H9 (cell line): Measurements from ENCODE around the gene LDLRAD4. TPM values are rescaled to one million over a fixed set of nuclear protein-coding genes. Genes with fewer than 3 reads are reported as not detected.

Experiments
- DNase-seq: peaks from one replicate; pipeline ENCODE4 v3.0.0-alpha.2; 2017
- H2AFZ ChIP-seq: one replicate; pipeline ENCODE4 v1.6.1; 2013; ENCODE audit warnings: mild to moderate bottlenecking, low read length, control low read depth, moderate library complexity
- H2AK5ac ChIP-seq: 2 replicates; pipeline ENCODE4 v1.6.1; 2013; ENCODE audit warnings: low read length, control low read depth, mixed read lengths; ENCODE audit not compliant: insufficient read length
- H2BK120ac ChIP-seq: one replicate; pipeline ENCODE4 v1.6.1; 2013; ENCODE audit warnings: low read depth, mild to moderate bottlenecking, low read length, control low read depth, inconsistent platforms; ENCODE audit not compliant: poor library complexity, severe bottlenecking
- H2BK12ac ChIP-seq: 2 replicates; pipeline ENCODE4 v1.6.1; 2013; ENCODE audit warnings: low read length, control low read depth, mixed read lengths, low read depth; ENCODE audit not compliant: insufficient read length
- H2BK15ac ChIP-seq: 2 replicates; pipeline ENCODE4 v1.6.1; 2013; ENCODE audit warnings: low read depth, low read length, control low read depth
- H2BK20ac ChIP-seq: one replicate; pipeline ENCODE4 v1.6.1; 2013; ENCODE audit warnings: low read depth, mild to moderate bottlenecking, low read length, control low read depth, inconsistent platforms; ENCODE audit not compliant: poor library complexity, severe bottlenecking
- H2BK5ac ChIP-seq: 2 replicates; pipeline ENCODE4 v1.6.1; 2013; ENCODE audit warnings: low read length, control low read depth, mixed read lengths; ENCODE audit not compliant: insufficient read length
- H3K14ac ChIP-seq: 2 replicates; pipeline ENCODE4 v1.6.1; 2013; ENCODE audit warnings: low read length, control low read depth; ENCODE audit not compliant: insufficient read depth
- H3K18ac ChIP-seq: 2 replicates; pipeline ENCODE4 v1.6.1; 2013; ENCODE audit warnings: low read depth, mild to moderate bottlenecking, mixed read lengths, low read length, control low read depth; ENCODE audit not compliant: insufficient read length
- H3K23ac ChIP-seq: 2 replicates; pipeline ENCODE4 v1.6.1; 2013; ENCODE audit warnings: low read length, control low read depth, mixed read lengths, low read depth; ENCODE audit not compliant: insufficient read length
- H3K23me2 ChIP-seq: 2 replicates; pipeline ENCODE4 v1.6.1; 2013; ENCODE audit warnings: low read depth, mild to moderate bottlenecking, mixed read lengths, low read length, control low read depth; ENCODE audit not compliant: insufficient read length, poor library complexity, severe bottlenecking
- H3K27ac ChIP-seq: 2 replicates; pipeline ENCODE4 v1.5.1; 2013; ENCODE audit warnings: low read length, control low read depth, mixed read lengths, low read depth; ENCODE audit not compliant: insufficient read length
- H3K27me3 ChIP-seq: 2 replicates; pipeline ENCODE4 v1.6.1; 2013; ENCODE audit warnings: low read length, control low read depth, inconsistent platforms; ENCODE audit not compliant: insufficient read depth
- H3K4ac ChIP-seq: 2 replicates; pipeline ENCODE4 v1.6.1; 2013; ENCODE audit warnings: low read depth, mild to moderate bottlenecking, control low read depth, inconsistent platforms, low read length, moderate library complexity
- H3K4me1 ChIP-seq: 2 replicates; pipeline ENCODE4 v1.6.1; 2013; ENCODE audit warnings: low read length, control low read depth, inconsistent platforms; ENCODE audit not compliant: insufficient read depth
- H3K4me2 ChIP-seq: 2 replicates; pipeline ENCODE4 v1.6.1; 2013; ENCODE audit warnings: low read length, control low read depth, mixed read lengths; ENCODE audit not compliant: insufficient read length, insufficient read depth
- H3K56ac ChIP-seq: 2 replicates; pipeline ENCODE4 v1.6.1; 2013; ENCODE audit warnings: low read depth, mild to moderate bottlenecking, mixed read lengths, low read length, control low read depth; ENCODE audit not compliant: insufficient read length
- H3K79me1 ChIP-seq: 2 replicates; pipeline ENCODE4 v1.6.1; 2013; ENCODE audit warnings: low read depth, mild to moderate bottlenecking, moderate library complexity, low read length, control low read depth, inconsistent platforms; ENCODE audit not compliant: insufficient read depth, poor library complexity, severe bottlenecking
- H3K79me2 ChIP-seq: 2 replicates; pipeline ENCODE4 v1.6.1; 2013; ENCODE audit warnings: low read length, control low read depth, inconsistent platforms; ENCODE audit not compliant: insufficient read depth
- H3K9ac ChIP-seq: 2 replicates; pipeline ENCODE4 v1.6.1; 2013; ENCODE audit warnings: low read length, control low read depth, mixed read lengths; ENCODE audit not compliant: insufficient read length; ENCODE audit errors: extremely low read depth
- H3K9me3 ChIP-seq: one replicate; pipeline ENCODE4 v1.6.1; 2013; ENCODE audit warnings: low read depth, low read length, inconsistent platforms; ENCODE audit not compliant: control insufficient read depth
- H3T11ph ChIP-seq: one replicate; pipeline ENCODE4 v1.6.1; 2013; ENCODE audit warnings: mild to moderate bottlenecking, low read length, control low read depth, inconsistent platforms
- H4K20me1 ChIP-seq: one replicate; pipeline ENCODE4 v1.6.1; 2013; ENCODE audit not compliant: control insufficient read depth, insufficient read length, insufficient read depth
- H4K5ac ChIP-seq: 2 replicates; pipeline ENCODE4 v1.6.1; 2013; ENCODE audit warnings: low read depth, mild to moderate bottlenecking, mixed read lengths, low read length, control low read depth; ENCODE audit not compliant: insufficient read length
- H4K8ac ChIP-seq: replicated peaks from 2 replicates; pipeline ENCODE4 v1.6.1; 2013; ENCODE audit warnings: low read length, control low read depth, mixed read lengths, low read depth; ENCODE audit not compliant: insufficient read length
- H4K91ac ChIP-seq: 2 replicates; pipeline ENCODE4 v1.6.1; 2013; ENCODE audit warnings: low read depth, mild to moderate bottlenecking, moderate library complexity, mixed read lengths, low read length, control low read depth; ENCODE audit not compliant: insufficient read length
- H3K27ac Mint-ChIP-seq, 3 experiments: 2 replicates in 2 of 3; 3 replicates in 1 of 3; pipeline ENCODE4 v1.8.0; 2020 to 2021; ENCODE audit warnings: mixed read lengths in 3 of 3, mild to moderate bottlenecking in 1 of 3, moderate library complexity in 1 of 3
- H3K27me3 Mint-ChIP-seq: 2 replicates; pipeline ENCODE4 v1.8.0; 2021; ENCODE audit warnings: low read depth, mild to moderate bottlenecking, moderate library complexity, mixed read lengths
- H3K36me3 Mint-ChIP-seq, 3 experiments: 2 replicates in 2 of 3; 3 replicates in 1 of 3; pipeline ENCODE4 v1.8.0; 2020 to 2021; ENCODE audit warnings: low read depth in 3 of 3, mixed read lengths in 3 of 3; ENCODE audit not compliant: insufficient read depth in 1 of 3
- H3K4me1 Mint-ChIP-seq, 2 experiments: 2 replicates each; pipeline ENCODE4 v1.8.0; 2020; ENCODE audit warnings: mixed read lengths in 2 of 2
- H3K4me3 Mint-ChIP-seq, 2 experiments: 2 replicates in 1 of 2; 3 replicates in 1 of 2; pipeline ENCODE4 v1.8.0; 2020 to 2021; ENCODE audit warnings: mild to moderate bottlenecking in 2 of 2, mixed read lengths in 2 of 2, moderate library complexity in 1 of 2
- H3K9me3 Mint-ChIP-seq, 2 experiments: 2 replicates in 1 of 2; 3 replicates in 1 of 2; pipeline ENCODE4 v1.8.0; 2020; ENCODE audit warnings: mild to moderate bottlenecking in 2 of 2, mixed read lengths in 2 of 2, moderate library complexity in 1 of 2
- WGBS: extraction: QIAGEN DNeasy Blood & Tissue Kit; methylation state at CpG from one replicate; pipeline ENCODE4 v1.1.7; 2013; ENCODE audit warnings: missing lambda C conversion rate, low lambda C conversion rate, mixed read lengths; ENCODE audit not compliant: insufficient read length; ENCODE audit errors: extremely low coverage; 5-methylcytosine and 5-hydroxymethylcytosine counted together
- total RNA-seq: library from RNA; stranded (reverse); gene quantifications from 2 replicates; pipeline ENCODE4 v1.2.1, GENCODE V29; 2021
- TF ChIP-seq, protein P1 (sequence below): fragments of 200-600 bp; sonication (generic); conservative IDR thresholded peaks from 3 replicates; pipeline ENCODE4 v1.8.0; 2021; ENCODE audit warnings: antibody characterized with exemption, mild to moderate bottlenecking

Gene LDLRAD4
- total RNA-seq, 1 experiment from 2014 or later = 3.9 TPM

DNA sequence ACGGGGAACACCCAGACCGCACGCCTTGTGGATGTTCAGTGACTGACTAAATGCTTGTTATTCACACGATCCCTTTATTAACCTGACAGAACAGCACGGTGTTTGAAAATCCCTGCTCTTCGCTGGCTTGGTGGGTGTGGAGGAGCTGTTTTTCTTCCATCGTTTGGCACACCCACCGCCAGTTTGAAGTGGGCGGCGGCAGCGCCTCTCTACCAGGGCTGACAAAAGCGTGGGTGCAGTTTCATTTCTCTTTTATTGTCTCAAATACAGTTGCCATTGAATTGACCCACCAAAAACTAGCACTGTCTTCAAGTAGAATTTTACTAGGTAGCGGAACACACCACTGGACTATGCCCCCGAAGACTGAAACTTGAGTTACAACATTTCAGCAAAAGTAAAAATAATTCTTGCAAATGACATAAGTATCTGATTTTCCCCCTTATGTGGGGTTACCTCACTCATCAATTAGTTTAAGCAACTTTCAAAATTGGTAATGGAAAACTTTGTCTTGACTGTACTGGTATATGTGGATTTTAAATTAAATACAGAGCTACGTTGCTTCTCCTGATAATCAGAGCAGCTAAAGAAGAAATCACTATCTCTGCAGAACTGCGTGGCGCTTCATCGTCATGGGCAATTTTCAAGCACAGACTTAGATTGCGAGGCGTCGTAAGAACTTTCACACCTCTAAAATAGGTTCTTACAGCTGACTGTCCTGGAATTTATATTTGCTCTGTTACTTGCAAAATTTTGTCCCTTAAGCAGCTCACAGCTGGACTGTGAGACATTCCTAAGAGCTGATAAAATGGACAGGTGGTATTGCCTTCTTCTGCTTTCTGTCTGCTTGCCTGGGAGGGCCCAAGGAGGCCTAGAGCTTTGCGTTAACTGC lies 60.9 kb downstream of the LDLRAD4 start:
- Histone ChIP-seq H3K79me1 (no peaks in the 10 kb centered on the region), H2BK12ac (no peak overlapping the region), H3K27ac (no peak overlapping the region), H2BK20ac (no peak overlapping the region), H3K9ac (no peak overlapping the region), H3K9me3 (no peaks in the 10 kb centered on the region), H4K91ac (no peak overlapping the region), H2AFZ (no peak overlapping the region), H3K27me3 (no peaks in the 10 kb centered on the region), H3K23ac (no peak overlapping the region), H2BK120ac (no peak overlapping the region), H3K56ac (no peak overlapping the region), H3K18ac (no peak overlapping the region), H4K8ac (no peak overlapping the region), H2AK5ac (no peak overlapping the region), H3K23me2 (no peaks in the 10 kb centered on the region), H4K5ac (no peak overlapping the region), H3K79me2 (no peaks in the 10 kb centered on the region), H3K14ac (no peak overlapping the region), H2BK15ac (no peak overlapping the region), H3K4me1 (no peaks in the 10 kb centered on the region), H3K4ac (no peak overlapping the region), H3K4me2 (no peak overlapping the region), H3T11ph (no peak overlapping the region), H4K20me1 (no peaks in the 10 kb centered on the region), H2BK5ac (no peak overlapping the region)
- peaks cover 0 to 2% of the 10 kb centered on the region in 2 experiments; a peak in 2 of 5 replicates for H3K9me3 Mint-ChIP-seq
- H3K27ac Mint-ChIP-seq = no peak overlapping the region
- H3K27me3 Mint-ChIP-seq = peaks cover 5% of the 10 kb centered on the region; the same call in 1 of the 2 replicates
- no CpG with 5 or more reads among the region's 22 CpGs for WGBS
- TF ChIP-seq, protein P1, sequence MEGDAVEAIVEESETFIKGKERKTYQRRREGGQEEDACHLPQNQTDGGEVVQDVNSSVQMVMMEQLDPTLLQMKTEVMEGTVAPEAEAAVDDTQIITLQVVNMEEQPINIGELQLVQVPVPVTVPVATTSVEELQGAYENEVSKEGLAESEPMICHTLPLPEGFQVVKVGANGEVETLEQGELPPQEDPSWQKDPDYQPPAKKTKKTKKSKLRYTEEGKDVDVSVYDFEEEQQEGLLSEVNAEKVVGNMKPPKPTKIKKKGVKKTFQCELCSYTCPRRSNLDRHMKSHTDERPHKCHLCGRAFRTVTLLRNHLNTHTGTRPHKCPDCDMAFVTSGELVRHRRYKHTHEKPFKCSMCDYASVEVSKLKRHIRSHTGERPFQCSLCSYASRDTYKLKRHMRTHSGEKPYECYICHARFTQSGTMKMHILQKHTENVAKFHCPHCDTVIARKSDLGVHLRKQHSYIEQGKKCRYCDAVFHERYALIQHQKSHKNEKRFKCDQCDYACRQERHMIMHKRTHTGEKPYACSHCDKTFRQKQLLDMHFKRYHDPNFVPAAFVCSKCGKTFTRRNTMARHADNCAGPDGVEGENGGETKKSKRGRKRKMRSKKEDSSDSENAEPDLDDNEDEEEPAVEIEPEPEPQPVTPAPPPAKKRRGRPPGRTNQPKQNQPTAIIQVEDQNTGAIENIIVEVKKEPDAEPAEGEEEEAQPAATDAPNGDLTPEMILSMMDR = no peak
- no peak overlapping the region for H3K4me3 Mint-ChIP-seq
- peaks cover 2 to 4% (median 2%) of the 10 kb centered on the region in 3 experiments; a peak in 3 of 7 replicates for H3K36me3 Mint-ChIP-seq
- peaks cover 19 to 21% of the 10 kb centered on the region in 2 experiments for H3K4me1 Mint-ChIP-seq
- no peak for DNase-seq
